ENCODE measurements around the gene VPS25. TPM values are rescaled to one million over a fixed set of nuclear protein-coding genes. Genes with fewer than 3 reads are reported as not detected.
A peak's percentile ranks its signal among the peaks of the same experiment; 100 is the strongest.

Gene VPS25
- total and polyA plus RNA-seq, 9 of the 15 experiments (the other 6 are each of a cell fraction or from before 2014, with no cell fraction given): 123 to 352 (median 180) TPM

- TF ChIP-seq, protein P1, sequence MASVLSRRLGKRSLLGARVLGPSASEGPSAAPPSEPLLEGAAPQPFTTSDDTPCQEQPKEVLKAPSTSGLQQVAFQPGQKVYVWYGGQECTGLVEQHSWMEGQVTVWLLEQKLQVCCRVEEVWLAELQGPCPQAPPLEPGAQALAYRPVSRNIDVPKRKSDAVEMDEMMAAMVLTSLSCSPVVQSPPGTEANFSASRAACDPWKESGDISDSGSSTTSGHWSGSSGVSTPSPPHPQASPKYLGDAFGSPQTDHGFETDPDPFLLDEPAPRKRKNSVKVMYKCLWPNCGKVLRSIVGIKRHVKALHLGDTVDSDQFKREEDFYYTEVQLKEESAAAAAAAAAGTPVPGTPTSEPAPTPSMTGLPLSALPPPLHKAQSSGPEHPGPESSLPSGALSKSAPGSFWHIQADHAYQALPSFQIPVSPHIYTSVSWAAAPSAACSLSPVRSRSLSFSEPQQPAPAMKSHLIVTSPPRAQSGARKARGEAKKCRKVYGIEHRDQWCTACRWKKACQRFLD (CRISPR knock-in tag; IDR thresholded peaks at IDR 0.05): peak; percentile 82; the same call in 1 of the 2 replicates
- peak; percentile 80 for TF ChIP-seq PCBP1 (IDR thresholded peaks at IDR 0.05; ENCODE audit: low read depth, low read length, poor library complexity, severe bottlenecking)
- TF ChIP-seq PRPF4 (IDR thresholded peaks at IDR 0.05; ENCODE audit: insufficient read depth, low read depth, low read length, poor library complexity, severe bottlenecking): no peak
- no peak for TF ChIP-seq HDAC8 (tag; IDR thresholded peaks at IDR 0.05)
- no peak for TF ChIP-seq ZNF398 (CRISPR knock-in tag; IDR thresholded peaks at IDR 0.05)
- TF ChIP-seq, protein P2, sequence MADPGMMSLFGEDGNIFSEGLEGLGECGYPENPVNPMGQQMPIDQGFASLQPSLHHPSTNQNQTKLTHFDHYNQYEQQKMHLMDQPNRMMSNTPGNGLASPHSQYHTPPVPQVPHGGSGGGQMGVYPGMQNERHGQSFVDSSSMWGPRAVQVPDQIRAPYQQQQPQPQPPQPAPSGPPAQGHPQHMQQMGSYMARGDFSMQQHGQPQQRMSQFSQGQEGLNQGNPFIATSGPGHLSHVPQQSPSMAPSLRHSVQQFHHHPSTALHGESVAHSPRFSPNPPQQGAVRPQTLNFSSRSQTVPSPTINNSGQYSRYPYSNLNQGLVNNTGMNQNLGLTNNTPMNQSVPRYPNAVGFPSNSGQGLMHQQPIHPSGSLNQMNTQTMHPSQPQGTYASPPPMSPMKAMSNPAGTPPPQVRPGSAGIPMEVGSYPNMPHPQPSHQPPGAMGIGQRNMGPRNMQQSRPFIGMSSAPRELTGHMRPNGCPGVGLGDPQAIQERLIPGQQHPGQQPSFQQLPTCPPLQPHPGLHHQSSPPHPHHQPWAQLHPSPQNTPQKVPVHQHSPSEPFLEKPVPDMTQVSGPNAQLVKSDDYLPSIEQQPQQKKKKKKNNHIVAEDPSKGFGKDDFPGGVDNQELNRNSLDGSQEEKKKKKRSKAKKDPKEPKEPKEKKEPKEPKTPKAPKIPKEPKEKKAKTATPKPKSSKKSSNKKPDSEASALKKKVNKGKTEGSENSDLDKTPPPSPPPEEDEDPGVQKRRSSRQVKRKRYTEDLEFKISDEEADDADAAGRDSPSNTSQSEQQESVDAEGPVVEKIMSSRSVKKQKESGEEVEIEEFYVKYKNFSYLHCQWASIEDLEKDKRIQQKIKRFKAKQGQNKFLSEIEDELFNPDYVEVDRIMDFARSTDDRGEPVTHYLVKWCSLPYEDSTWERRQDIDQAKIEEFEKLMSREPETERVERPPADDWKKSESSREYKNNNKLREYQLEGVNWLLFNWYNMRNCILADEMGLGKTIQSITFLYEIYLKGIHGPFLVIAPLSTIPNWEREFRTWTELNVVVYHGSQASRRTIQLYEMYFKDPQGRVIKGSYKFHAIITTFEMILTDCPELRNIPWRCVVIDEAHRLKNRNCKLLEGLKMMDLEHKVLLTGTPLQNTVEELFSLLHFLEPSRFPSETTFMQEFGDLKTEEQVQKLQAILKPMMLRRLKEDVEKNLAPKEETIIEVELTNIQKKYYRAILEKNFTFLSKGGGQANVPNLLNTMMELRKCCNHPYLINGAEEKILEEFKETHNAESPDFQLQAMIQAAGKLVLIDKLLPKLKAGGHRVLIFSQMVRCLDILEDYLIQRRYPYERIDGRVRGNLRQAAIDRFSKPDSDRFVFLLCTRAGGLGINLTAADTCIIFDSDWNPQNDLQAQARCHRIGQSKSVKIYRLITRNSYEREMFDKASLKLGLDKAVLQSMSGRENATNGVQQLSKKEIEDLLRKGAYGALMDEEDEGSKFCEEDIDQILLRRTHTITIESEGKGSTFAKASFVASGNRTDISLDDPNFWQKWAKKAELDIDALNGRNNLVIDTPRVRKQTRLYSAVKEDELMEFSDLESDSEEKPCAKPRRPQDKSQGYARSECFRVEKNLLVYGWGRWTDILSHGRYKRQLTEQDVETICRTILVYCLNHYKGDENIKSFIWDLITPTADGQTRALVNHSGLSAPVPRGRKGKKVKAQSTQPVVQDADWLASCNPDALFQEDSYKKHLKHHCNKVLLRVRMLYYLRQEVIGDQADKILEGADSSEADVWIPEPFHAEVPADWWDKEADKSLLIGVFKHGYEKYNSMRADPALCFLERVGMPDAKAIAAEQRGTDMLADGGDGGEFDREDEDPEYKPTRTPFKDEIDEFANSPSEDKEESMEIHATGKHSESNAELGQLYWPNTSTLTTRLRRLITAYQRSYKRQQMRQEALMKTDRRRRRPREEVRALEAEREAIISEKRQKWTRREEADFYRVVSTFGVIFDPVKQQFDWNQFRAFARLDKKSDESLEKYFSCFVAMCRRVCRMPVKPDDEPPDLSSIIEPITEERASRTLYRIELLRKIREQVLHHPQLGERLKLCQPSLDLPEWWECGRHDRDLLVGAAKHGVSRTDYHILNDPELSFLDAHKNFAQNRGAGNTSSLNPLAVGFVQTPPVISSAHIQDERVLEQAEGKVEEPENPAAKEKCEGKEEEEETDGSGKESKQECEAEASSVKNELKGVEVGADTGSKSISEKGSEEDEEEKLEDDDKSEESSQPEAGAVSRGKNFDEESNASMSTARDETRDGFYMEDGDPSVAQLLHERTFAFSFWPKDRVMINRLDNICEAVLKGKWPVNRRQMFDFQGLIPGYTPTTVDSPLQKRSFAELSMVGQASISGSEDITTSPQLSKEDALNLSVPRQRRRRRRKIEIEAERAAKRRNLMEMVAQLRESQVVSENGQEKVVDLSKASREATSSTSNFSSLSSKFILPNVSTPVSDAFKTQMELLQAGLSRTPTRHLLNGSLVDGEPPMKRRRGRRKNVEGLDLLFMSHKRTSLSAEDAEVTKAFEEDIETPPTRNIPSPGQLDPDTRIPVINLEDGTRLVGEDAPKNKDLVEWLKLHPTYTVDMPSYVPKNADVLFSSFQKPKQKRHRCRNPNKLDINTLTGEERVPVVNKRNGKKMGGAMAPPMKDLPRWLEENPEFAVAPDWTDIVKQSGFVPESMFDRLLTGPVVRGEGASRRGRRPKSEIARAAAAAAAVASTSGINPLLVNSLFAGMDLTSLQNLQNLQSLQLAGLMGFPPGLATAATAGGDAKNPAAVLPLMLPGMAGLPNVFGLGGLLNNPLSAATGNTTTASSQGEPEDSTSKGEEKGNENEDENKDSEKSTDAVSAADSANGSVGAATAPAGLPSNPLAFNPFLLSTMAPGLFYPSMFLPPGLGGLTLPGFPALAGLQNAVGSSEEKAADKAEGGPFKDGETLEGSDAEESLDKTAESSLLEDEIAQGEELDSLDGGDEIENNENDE (IDR thresholded peaks at IDR 0.05; ENCODE audit: low read depth, low read length): no peak
- TF ChIP-seq PML (IDR thresholded peaks at IDR 0.05; ENCODE audit: low read length): no peak
Observed at GRCh38 chr17:42744806-42745617, 28.2 kb upstream of the VPS25 start, which contains the start of gene EZH1 (continued).
